ENCODE results near the gene TUBA8.

DNA sequence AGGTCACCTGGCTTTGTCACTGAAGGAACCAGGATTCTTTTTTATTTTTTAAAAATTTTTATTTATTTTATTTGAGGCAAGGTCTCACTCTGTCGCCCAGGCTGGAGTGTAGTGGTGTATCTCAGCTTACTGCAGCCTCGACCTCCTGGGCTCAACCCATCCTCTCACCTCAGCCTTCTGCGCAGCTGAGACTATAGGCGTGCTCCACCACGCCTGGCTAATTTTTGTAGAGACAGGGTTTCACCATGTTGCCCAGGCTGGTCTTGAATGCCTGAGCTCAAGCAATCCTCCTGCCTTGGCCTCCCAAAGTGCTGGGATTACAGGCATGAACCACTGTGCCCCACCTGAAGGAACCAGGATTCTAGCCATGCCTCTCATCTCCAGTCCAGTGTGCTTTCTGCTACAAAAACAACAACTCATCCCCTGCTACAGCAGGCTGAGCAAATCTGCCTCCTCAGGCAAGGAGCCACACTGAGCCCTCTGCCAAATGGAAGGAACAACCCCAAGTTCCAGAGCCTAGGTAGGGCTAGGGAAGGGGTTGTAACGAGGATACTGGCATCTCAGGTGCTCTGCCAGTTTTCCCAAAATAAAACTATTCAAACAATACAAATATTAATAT, 35.4 kb upstream of the TUBA8 start:
- TF ChIP-seq, protein P1, sequence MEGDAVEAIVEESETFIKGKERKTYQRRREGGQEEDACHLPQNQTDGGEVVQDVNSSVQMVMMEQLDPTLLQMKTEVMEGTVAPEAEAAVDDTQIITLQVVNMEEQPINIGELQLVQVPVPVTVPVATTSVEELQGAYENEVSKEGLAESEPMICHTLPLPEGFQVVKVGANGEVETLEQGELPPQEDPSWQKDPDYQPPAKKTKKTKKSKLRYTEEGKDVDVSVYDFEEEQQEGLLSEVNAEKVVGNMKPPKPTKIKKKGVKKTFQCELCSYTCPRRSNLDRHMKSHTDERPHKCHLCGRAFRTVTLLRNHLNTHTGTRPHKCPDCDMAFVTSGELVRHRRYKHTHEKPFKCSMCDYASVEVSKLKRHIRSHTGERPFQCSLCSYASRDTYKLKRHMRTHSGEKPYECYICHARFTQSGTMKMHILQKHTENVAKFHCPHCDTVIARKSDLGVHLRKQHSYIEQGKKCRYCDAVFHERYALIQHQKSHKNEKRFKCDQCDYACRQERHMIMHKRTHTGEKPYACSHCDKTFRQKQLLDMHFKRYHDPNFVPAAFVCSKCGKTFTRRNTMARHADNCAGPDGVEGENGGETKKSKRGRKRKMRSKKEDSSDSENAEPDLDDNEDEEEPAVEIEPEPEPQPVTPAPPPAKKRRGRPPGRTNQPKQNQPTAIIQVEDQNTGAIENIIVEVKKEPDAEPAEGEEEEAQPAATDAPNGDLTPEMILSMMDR (IDR thresholded peaks at IDR 0.05) = no peak
- no peak for TF ChIP-seq POLR2A (IDR thresholded peaks at IDR 0.05)

All from testis (tissue), 2 donors.